ENCODE data around the gene CDH13.

The CDH13 gene

GRCh38 chr16:83517398-83517797, 890.6 kb downstream of the CDH13 start:
- TF ChIP-seq ZNF274 (IDR thresholded peaks at IDR 0.05; ENCODE audit: low read depth, low read length): no peak
- H3K4me3 ChIP-seq (ENCODE audit: low read length): no peak overlapping the region

GRCh38 chr16:83520596-83520995, 893.8 kb downstream of the CDH13 start:
- TF ChIP-seq ZNF274 (IDR thresholded peaks at IDR 0.05; ENCODE audit: low read depth, low read length): no peak
- H3K4me3 ChIP-seq (ENCODE audit: low read length): no peak overlapping the region

GRCh38 chr16:83530293-83530692, 903.5 kb downstream of the CDH13 start:
- no peak overlapping the region for H3K4me3 ChIP-seq (ENCODE audit: low read length)
- TF ChIP-seq ZNF274 (IDR thresholded peaks at IDR 0.05; ENCODE audit: low read depth, low read length): no peak

- no peak for TF ChIP-seq ZNF274 (IDR thresholded peaks at IDR 0.05; ENCODE audit: low read depth, low read length)
- no peak overlapping the region for H3K4me3 ChIP-seq (ENCODE audit: low read length)
Measured at GRCh38 chr16:83532634-83533033, 905.9 kb downstream of the CDH13 start.

DNA sequence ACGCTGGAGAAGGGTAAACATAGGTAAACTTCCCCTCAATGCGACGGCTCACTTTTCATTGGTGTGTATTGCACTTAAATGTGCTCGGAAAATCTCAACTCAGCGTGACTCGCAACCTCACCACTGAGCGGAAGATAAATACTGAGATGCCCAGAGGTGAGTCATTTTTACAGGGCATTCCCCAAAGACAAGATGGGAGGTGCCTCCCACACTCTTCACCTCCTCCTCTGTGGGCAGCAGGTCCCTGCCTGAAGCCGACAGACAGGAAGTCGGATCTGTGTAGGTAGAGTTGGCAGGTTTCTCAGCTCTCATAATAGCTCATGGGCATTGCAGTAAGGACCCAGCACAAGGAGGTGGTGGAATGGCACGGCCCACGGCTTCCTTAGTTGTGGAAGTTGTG, 906.4 kb downstream of the CDH13 start:
- H3K4me3 ChIP-seq (ENCODE audit: low read length): no peak overlapping the region
- TF ChIP-seq ZNF274 (IDR thresholded peaks at IDR 0.05; ENCODE audit: low read depth, low read length): no peak

GRCh38 chr16:83538707-83539106, 911.9 kb downstream of the CDH13 start:
- no peak for TF ChIP-seq ZNF274 (IDR thresholded peaks at IDR 0.05; ENCODE audit: low read depth, low read length)
- no peak overlapping the region for H3K4me3 ChIP-seq (ENCODE audit: low read length)

DNA sequence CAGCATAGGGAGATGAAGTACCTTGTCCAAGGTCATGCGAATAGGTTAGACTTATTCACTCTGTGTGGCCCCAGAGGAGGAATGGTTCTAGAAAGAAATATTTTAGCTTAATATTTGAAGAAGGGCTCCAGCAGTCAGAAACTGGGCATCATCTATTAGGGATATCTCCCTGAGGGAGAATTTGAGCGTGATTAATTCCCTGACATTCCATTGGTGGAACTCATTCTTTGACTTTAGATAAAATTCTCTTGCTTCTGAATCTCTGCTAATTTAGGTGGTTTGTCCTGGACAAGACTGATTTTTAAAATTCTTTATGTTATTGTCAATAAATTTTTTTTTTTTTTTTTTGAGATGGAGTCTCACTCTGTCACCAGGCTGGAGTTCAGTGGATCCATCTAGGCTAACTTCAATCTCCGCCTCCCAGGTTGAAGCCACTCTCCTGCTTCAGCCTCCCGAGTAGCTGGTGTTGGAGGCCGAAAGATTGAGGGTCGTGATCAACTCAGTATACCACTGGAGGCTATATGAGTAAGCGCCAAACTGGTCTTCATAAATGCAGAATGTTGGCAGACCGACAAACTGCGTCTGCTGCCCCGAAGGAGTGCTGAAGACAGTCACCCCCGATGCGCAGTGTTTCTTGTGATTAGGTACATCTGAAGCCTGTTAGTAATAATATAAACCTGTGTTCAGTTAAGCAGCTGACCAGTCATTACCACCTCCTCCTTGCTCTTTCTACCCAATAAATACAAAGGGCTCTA, 913.1 kb downstream of the CDH13 start:
- no peak overlapping the region for H3K4me3 ChIP-seq (ENCODE audit: low read length)
- no peak for TF ChIP-seq ZNF274 (IDR thresholded peaks at IDR 0.05; ENCODE audit: low read depth, low read length)

DNA sequence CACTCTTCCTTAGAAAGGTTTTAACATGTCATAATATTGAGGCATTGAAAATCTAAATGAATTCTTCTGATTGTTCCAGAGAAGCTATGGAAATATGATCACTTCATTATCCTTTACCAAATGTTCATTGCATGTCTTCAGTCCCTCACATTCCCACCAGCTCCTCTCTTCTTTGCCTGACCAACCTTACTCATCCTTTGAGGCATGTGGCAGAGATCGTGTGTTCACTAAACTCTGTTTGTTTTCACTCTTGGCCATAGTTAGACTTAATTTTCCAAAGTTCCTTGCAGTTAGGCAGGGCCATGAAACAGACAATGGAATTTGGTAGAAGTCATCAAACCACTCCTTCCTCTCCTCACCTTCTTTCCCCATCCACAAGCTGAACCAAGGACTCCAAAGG, 914.5 kb downstream of the CDH13 start:
- no peak overlapping the region for H3K4me3 ChIP-seq (ENCODE audit: low read length)
- no peak for TF ChIP-seq ZNF274 (IDR thresholded peaks at IDR 0.05; ENCODE audit: low read depth, low read length)

DNA sequence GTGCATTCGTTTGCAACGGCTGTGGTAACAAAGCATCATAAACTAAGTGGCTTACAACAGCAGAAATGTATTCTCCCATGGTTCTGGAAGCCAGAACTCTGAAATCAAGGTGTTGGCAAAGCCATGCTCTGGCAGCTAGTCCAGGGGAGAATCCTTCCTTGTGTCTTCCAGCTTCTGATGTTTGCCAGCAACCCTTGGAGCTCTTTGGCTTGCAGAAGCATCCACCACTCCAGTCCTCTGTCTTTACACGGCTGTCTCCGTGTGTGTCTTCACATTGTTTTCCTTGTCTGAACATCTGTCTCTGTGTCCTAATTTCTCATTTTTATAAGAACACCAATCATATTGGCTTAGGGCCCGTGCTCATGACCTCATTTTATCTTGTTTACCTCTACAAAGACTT, 915.7 kb downstream of the CDH13 start:
- TF ChIP-seq ZNF274 (IDR thresholded peaks at IDR 0.05; ENCODE audit: low read depth, low read length): no peak
- no peak overlapping the region for H3K4me3 ChIP-seq (ENCODE audit: low read length)

DNA sequence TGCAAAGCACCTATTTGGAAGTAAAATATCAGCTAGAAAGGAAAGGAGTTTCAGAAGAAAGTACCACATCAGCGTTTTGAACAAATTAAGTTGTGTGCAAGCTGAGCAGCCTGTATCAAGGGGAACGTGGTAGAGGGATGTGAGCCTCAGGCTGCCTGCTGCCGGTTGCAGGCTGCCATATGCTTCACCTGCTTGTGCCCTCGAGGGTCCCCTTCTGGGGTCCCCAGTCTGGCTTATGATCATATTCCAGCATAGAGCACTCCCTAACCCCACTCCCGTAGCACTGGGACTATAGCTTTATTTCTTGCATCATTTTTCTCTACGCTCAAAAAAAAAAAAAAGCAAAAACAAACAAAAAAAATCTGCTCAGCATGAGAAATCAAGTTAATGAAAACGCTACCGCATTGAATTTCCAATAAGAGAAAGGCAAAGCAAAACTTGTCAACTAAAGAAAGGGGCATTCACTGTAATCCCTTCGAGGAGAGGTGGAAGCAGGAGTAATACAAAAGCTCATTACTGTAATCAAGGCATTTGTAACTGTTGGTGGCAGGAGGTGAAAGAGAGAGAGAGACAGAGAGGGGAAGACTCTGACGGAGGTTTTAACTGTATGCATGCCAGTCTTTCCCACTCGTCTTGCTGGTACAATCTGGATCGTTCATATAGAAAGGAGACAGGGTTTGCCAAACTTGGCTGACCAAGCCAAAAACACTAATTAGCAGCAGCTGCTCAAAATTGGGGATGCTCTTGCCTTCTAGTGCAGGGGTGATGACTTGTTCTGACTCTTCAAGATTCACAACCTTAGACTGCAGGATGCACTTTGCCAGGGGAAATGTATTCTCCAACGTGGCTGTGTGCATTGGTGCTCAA, 922.8 kb downstream of the CDH13 start:
- no peak for TF ChIP-seq ZNF274 (IDR thresholded peaks at IDR 0.05; ENCODE audit: low read depth, low read length)

DNA sequence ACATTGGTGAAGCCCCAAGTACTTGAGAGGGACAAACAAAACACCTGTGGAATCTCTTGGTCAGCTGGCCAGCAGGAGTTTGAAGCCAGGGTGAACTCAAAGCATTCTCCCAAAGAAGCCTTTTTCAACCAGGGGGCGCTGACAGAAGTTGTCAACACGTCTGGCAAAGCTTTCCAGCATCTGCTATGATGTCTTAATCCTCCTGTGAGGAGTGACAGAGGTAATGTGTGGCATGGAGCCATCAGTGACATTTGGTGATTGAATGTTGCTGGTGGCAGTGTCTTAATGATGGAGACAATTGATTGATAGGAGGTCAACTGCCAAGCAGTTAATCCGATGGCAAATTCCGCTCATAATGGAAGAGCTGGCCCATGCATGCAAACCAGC, 923.4 kb downstream of the CDH13 start:
- no peak overlapping the region for H3K4me3 ChIP-seq (ENCODE audit: low read length)
- TF ChIP-seq ZNF274 (IDR thresholded peaks at IDR 0.05; ENCODE audit: low read depth, low read length): no peak

More for the DNA sequence above, 922.8 kb downstream of the CDH13 start:
- no peak overlapping the region for H3K4me3 ChIP-seq (ENCODE audit: low read length)

GRCh38 chr16:83552228-83552627, 925.5 kb downstream of the CDH13 start:
- no peak for TF ChIP-seq ZNF274 (IDR thresholded peaks at IDR 0.05; ENCODE audit: low read depth, low read length)
- H3K4me3 ChIP-seq (ENCODE audit: low read length): no peak overlapping the region

DNA sequence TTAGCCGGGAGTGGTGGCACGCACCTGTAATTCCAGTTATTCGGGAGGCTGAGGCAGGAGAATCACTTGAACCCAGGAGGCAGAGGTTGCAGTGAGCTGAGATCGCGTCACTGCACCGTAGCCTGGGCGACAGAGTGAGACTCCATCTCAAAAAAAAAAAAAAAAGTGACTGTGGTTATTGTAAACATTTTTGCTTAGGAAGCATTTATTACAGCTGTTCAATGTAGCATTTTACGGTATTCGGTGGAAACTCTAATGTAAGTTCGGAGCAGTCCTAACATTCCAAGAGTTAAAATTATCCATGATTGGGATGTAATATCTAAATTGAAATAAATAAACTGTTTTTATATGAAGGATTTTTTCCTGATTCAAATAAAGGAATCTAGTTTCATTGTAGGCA, 926.2 kb downstream of the CDH13 start:
- no peak overlapping the region for H3K4me3 ChIP-seq (ENCODE audit: low read length)
- TF ChIP-seq ZNF274 (IDR thresholded peaks at IDR 0.05; ENCODE audit: low read depth, low read length): no peak

- no peak overlapping the region for H3K4me3 ChIP-seq (ENCODE audit: low read length)
- TF ChIP-seq ZNF274 (IDR thresholded peaks at IDR 0.05; ENCODE audit: low read depth, low read length): no peak
Measured at GRCh38 chr16:83554096-83554495, 927.3 kb downstream of the CDH13 start.

DNA sequence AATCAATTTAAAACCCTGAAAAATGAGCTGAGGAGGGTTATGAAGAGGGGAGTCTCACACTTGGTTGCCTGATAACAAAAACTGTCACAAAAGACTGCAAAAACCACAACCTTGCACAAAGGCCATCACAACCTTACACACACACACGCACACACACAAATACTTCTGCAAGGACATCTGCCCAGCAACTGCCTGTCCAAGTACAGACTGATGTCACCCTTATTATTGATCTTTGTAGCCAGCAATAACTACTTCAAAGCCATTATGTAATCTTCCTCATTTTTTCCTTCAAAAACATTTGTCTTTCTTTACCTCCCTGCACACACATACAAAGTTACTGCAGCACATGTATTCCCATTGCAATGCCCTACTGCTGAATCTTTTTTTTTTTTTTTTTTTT, 927.8 kb downstream of the CDH13 start:
- no peak for TF ChIP-seq ZNF274 (IDR thresholded peaks at IDR 0.05; ENCODE audit: low read depth, low read length)
- no peak overlapping the region for H3K4me3 ChIP-seq (ENCODE audit: low read length)
